ENCODE measurements around the gene ATP8B3. TPM values are rescaled to one million over a fixed set of nuclear protein-coding genes. Genes with fewer than 3 reads are reported as not detected.
A peak's percentile ranks its signal among the peaks of the same experiment; 100 is the strongest.

The ATP8B3 gene
- total RNA-seq, 1 donor from 2014 or later, result 2.5 TPM

- Mint-ChIP-seq H3K9me3 (ENCODE audit: unreplicated experiment) (peaks cover 7% of the 10 kb centered on the region), H3K4me3 (ENCODE audit: unreplicated experiment) (peak overlapping the region; percentile 61), H3K36me3 (ENCODE audit: unreplicated experiment) (no peaks in the 10 kb centered on the region), H3K27ac (ENCODE audit: unreplicated experiment) (no peak overlapping the region), H3K27me3 (ENCODE audit: unreplicated experiment) (peaks cover 7% of the 10 kb centered on the region), H3K4me1 (ENCODE audit: low read depth, unreplicated experiment) (peaks cover 9% of the 10 kb centered on the region)
- peak; percentile 73 for DNase-seq
- TF ChIP-seq CTCF (IDR thresholded peaks at IDR 0.05; ENCODE audit: partially characterized antibody, unreplicated experiment), result no peak
Measured at GRCh38 chr19:1749373-1750342, 62.4 kb downstream of the ATP8B3 start.

- Mint-ChIP-seq H3K27ac (ENCODE audit: unreplicated experiment) (no peak overlapping the region), H3K9me3 (ENCODE audit: unreplicated experiment) (peaks cover 7% of the 10 kb centered on the region), H3K27me3 (ENCODE audit: unreplicated experiment) (peaks cover 7% of the 10 kb centered on the region), H3K4me1 (ENCODE audit: low read depth, unreplicated experiment) (peaks cover 9% of the 10 kb centered on the region), H3K36me3 (ENCODE audit: unreplicated experiment) (no peaks in the 10 kb centered on the region), H3K4me3 (ENCODE audit: unreplicated experiment) (no peak overlapping the region)
- TF ChIP-seq CTCF (IDR thresholded peaks at IDR 0.05; ENCODE audit: partially characterized antibody, unreplicated experiment), result no peak
- no peak for DNase-seq
Measured at GRCh38 chr19:1748873-1749341, 63.2 kb downstream of the ATP8B3 start.

- peaks cover 7% of the 10 kb centered on the region for H3K27me3 Mint-ChIP-seq (ENCODE audit: unreplicated experiment)
Measured at GRCh38 chr19:1748115-1748872, 63.8 kb downstream of the ATP8B3 start.

GRCh38 chr19:1747285-1748114 is 64.6 kb downstream of the ATP8B3 start:
- DNase-seq, result no peak
- Mint-ChIP-seq H3K4me1 (ENCODE audit: low read depth, unreplicated experiment) (peaks cover 9% of the 10 kb centered on the region), H3K4me3 (ENCODE audit: unreplicated experiment) (peak overlapping the region; percentile 38), H3K27me3 (ENCODE audit: unreplicated experiment) (peaks cover 7% of the 10 kb centered on the region), H3K36me3 (ENCODE audit: unreplicated experiment) (no peaks in the 10 kb centered on the region), H3K9me3 (ENCODE audit: unreplicated experiment) (peaks cover 7% of the 10 kb centered on the region), H3K27ac (ENCODE audit: unreplicated experiment) (no peak overlapping the region)
- no peak for TF ChIP-seq CTCF (IDR thresholded peaks at IDR 0.05; ENCODE audit: partially characterized antibody, unreplicated experiment)

More at GRCh38 chr19:1748115-1748872, 63.8 kb downstream of the ATP8B3 start:
- TF ChIP-seq CTCF (IDR thresholded peaks at IDR 0.05; ENCODE audit: partially characterized antibody, unreplicated experiment), result no peak
- H3K4me1 Mint-ChIP-seq (ENCODE audit: low read depth, unreplicated experiment), result peaks cover 9% of the 10 kb centered on the region
- no peaks in the 10 kb centered on the region for H3K36me3 Mint-ChIP-seq (ENCODE audit: unreplicated experiment)
- no peak overlapping the region for H3K27ac Mint-ChIP-seq (ENCODE audit: unreplicated experiment)
- peak overlapping the region; percentile 38 for H3K4me3 Mint-ChIP-seq (ENCODE audit: unreplicated experiment)
- H3K9me3 Mint-ChIP-seq (ENCODE audit: unreplicated experiment), result peaks cover 7% of the 10 kb centered on the region
- no peak for DNase-seq
